ENCODE data around the gene ZNF445. TPM values are rescaled to one million over a fixed set of nuclear protein-coding genes. Genes with fewer than 3 reads are reported as not detected.
A peak's percentile ranks its signal among the peaks of the same experiment; 100 is the strongest.
"Not testable (repeated sequence)": the region's sequence is repeated elsewhere in the genome, so short reads cannot be mapped to it uniquely, and the experiment has no call there.

The ZNF445 gene
- total RNA-seq, 1 donor from 2014 or later: 8.9 TPM

GRCh38 chr3:44476963-44477311 is 533 bp downstream of the ZNF445 start:
- DNase-seq (ENCODE audit: extremely low read depth, low read depth, low spot score): no peak

- no peak for DNase-seq (ENCODE audit: extremely low read depth, low read depth, low spot score)
Measured at GRCh38 chr3:44476181-44476611, 1.3 kb downstream of the ZNF445 start.

- DNase-seq (ENCODE audit: extremely low read depth, low read depth, low spot score): not testable (repeated sequence)
Measured at GRCh38 chr3:44474886-44475285, 2.6 kb downstream of the ZNF445 start.

GRCh38 chr3:44470430-44470829 is 7.0 kb downstream of the ZNF445 start:
- DNase-seq (ENCODE audit: extremely low read depth, low read depth, low spot score): no peak

GRCh38 chr3:44469914-44470313 is 7.6 kb downstream of the ZNF445 start:
- DNase-seq (ENCODE audit: extremely low read depth, low read depth, low spot score): no peak

- no peak for DNase-seq (ENCODE audit: extremely low read depth, low read depth, low spot score)
Measured at GRCh38 chr3:44468572-44469520, 8.6 kb downstream of the ZNF445 start.

GRCh38 chr3:44468099-44468537 is 9.4 kb downstream of the ZNF445 start:
- not testable (repeated sequence) for DNase-seq (ENCODE audit: extremely low read depth, low read depth, low spot score)

GRCh38 chr3:44467241-44467640 is 10.2 kb downstream of the ZNF445 start:
- no peak for DNase-seq (ENCODE audit: extremely low read depth, low read depth, low spot score)

GRCh38 chr3:44464920-44465319 is 12.6 kb downstream of the ZNF445 start:
- DNase-seq (ENCODE audit: extremely low read depth, low read depth, low spot score): not testable (repeated sequence)

GRCh38 chr3:44464509-44464908 is 13.0 kb downstream of the ZNF445 start:
- DNase-seq (ENCODE audit: extremely low read depth, low read depth, low spot score): no peak

GRCh38 chr3:44460050-44460449 is 17.4 kb downstream of the ZNF445 start:
- DNase-seq (ENCODE audit: extremely low read depth, low read depth, low spot score): not testable (repeated sequence)

GRCh38 chr3:44455318-44455717 is 22.2 kb downstream of the ZNF445 start:
- DNase-seq (ENCODE audit: extremely low read depth, low read depth, low spot score): no peak

GRCh38 chr3:44454258-44454657 is 23.2 kb downstream of the ZNF445 start:
- DNase-seq (ENCODE audit: extremely low read depth, low read depth, low spot score): no peak

- no peak for DNase-seq (ENCODE audit: extremely low read depth, low read depth, low spot score)
Measured at GRCh38 chr3:44451441-44451840, 26.0 kb downstream of the ZNF445 start.

GRCh38 chr3:44446929-44447328 is 30.5 kb downstream of the ZNF445 start:
- DNase-seq (ENCODE audit: extremely low read depth, low read depth, low spot score): no peak

- no peak for DNase-seq (ENCODE audit: extremely low read depth, low read depth, low spot score)
Measured at GRCh38 chr3:44445786-44446185, 31.7 kb downstream of the ZNF445 start.

- no peak for DNase-seq (ENCODE audit: extremely low read depth, low read depth, low spot score)
Measured at GRCh38 chr3:44444896-44445691, 32.4 kb downstream of the ZNF445 start.

GRCh38 chr3:44444437-44444836 is 33.0 kb downstream of the ZNF445 start:
- no peak for DNase-seq (ENCODE audit: extremely low read depth, low read depth, low spot score)

- no peak for DNase-seq (ENCODE audit: extremely low read depth, low read depth, low spot score)
Measured at GRCh38 chr3:44442596-44443309, 34.7 kb downstream of the ZNF445 start.

GRCh38 chr3:44439499-44440295 is 37.8 kb downstream of the ZNF445 start:
- DNase-seq (ENCODE audit: extremely low read depth, low read depth, low spot score): peak; percentile 93
